Measurements from ENCODE around the gene LRCH4. TPM values are rescaled to one million over a fixed set of nuclear protein-coding genes. Genes with fewer than 3 reads are reported as not detected.
A peak's percentile ranks its signal among the peaks of the same experiment; 100 is the strongest.

Gene LRCH4
- total and polyA plus RNA-seq, 9 of the 15 experiments (the other 6 are each of a cell fraction or from before 2014, with no cell fraction given): 0.06 to 63.3 (median 15.0) TPM

DNA sequence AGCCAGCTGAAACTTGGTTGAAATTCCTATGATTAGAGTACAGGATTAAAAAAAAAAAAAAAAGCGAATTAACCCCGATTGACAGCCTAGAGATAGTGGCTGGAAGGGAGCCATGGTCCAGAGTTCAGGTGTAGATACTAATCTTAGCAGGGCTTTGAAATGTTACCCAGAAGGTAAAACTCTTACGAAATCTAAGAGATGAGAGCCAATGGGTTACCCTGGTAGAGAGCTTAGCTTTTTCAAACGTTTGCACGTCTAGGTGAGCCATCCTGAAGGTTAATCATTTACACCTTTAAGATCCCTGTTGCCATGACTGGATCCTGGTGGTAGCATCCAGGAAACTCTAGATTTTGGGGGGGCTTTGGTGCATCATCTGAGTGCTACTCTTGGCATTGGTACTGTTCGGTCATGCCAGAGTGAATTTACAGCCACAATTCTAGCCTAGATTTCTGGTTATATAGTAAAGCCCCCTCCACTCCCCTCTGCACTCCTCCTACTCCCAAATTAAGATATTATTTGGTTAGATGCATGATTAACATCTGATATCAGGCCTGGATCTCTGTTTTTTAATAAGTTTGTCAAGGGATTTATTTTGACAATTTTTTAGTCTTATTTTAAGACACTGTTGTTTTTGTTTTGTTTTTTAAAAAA, 45.7 kb downstream of the LRCH4 start (continued):
- TF ChIP-seq, protein P1, sequence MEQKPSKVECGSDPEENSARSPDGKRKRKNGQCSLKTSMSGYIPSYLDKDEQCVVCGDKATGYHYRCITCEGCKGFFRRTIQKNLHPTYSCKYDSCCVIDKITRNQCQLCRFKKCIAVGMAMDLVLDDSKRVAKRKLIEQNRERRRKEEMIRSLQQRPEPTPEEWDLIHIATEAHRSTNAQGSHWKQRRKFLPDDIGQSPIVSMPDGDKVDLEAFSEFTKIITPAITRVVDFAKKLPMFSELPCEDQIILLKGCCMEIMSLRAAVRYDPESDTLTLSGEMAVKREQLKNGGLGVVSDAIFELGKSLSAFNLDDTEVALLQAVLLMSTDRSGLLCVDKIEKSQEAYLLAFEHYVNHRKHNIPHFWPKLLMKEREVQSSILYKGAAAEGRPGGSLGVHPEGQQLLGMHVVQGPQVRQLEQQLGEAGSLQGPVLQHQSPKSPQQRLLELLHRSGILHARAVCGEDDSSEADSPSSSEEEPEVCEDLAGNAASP (IDR thresholded peaks at IDR 0.05): no peak
- TF ChIP-seq ZFX (CRISPR knock-in tag; IDR thresholded peaks at IDR 0.05): no peak
- TF ChIP-seq MBD1 (CRISPR knock-in tag; IDR thresholded peaks at IDR 0.05): no peak
- TF ChIP-seq, protein P2, sequence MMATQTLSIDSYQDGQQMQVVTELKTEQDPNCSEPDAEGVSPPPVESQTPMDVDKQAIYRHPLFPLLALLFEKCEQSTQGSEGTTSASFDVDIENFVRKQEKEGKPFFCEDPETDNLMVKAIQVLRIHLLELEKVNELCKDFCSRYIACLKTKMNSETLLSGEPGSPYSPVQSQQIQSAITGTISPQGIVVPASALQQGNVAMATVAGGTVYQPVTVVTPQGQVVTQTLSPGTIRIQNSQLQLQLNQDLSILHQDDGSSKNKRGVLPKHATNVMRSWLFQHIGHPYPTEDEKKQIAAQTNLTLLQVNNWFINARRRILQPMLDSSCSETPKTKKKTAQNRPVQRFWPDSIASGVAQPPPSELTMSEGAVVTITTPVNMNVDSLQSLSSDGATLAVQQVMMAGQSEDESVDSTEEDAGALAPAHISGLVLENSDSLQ (IDR thresholded peaks at IDR 0.05): peak; percentile 56
- no peak for TF ChIP-seq PHB2 (IDR thresholded peaks at IDR 0.05; ENCODE audit: low read depth)
- no peak for TF ChIP-seq ZNF592 (IDR thresholded peaks at IDR 0.05)
- no peak for TF ChIP-seq MAFF (IDR thresholded peaks at IDR 0.05; ENCODE audit: low read length)

Measured in K562 (cell line).